BE2C (cell line): ENCODE data around the gene DMAC2.
A peak's percentile ranks its signal among the peaks of the same experiment; 100 is the strongest.

ENCODE experiments used
- DNase-seq: peaks from one replicate; pipeline ENCODE4 v3.0.0-alpha.2; 2020
- H3K27me3 ChIP-seq: fragments of 250-450 bp; sonication (Bioruptor Pico); 2 replicates; pipeline ENCODE4 v1.5.1; 2020; ENCODE audit warnings: mild to moderate bottlenecking
- H3K36me3 ChIP-seq: fragments of 250-450 bp; sonication (Bioruptor Pico); 2 replicates; pipeline ENCODE4 v1.5.1; 2020; ENCODE audit warnings: mild to moderate bottlenecking
- H3K4me1 ChIP-seq: fragments of 250-450 bp; sonication (Bioruptor Pico); 2 replicates; pipeline ENCODE4 v1.5.1; 2020
- H3K4me3 ChIP-seq: 2 replicates; pipeline ENCODE4 v1.5.1; 2011; ENCODE audit warnings: low read depth, low read length
- H3K9me3 ChIP-seq: fragments of 250-450 bp; sonication (Bioruptor Pico); 2 replicates; pipeline ENCODE4 v1.5.1; 2020
- TF ChIP-seq, protein P1 (sequence below): IDR thresholded peaks from 2 replicates; pipeline ENCODE4 v1.5.1; 2012; ENCODE audit warnings: mild to moderate bottlenecking, low read depth, low read length

DMAC2 gene

DNA sequence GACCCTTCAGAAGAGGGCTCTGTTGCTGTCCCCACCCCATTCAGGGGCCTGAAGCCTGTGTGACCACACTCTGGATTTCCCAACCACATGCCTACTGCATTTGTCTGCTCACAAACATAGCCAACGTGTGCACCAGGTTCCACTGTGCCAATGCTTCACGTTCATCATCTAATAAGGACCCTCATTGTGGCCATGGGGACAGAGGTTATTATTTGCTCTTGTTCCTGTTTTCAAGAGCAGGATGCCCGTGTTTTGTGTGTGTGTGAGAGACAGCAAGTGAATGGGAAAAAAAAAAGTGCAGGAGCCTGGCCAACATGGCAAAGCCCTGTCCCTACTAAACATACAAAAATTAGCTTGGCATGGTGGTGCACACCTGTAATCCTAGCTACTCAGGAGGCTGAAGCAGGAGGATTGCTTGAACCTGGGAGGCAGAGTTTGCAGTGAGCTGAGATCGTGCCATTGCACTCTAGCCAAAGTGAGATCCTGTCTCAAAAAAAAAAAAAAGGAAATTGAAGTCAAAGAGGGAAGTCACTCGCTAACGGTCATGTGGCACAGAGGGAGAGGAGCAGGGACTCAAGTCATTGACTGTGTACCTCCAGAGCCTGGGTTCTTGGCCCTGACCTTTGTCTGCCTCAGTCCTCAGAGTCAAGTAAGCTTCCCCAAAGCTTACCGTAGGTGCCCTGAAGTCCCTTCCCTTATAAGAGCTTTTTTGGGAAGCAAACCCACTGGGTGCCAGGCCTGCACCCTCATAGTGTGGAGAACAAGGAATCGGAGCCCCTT, 19.4 kb downstream of the DMAC2 start:
- TF ChIP-seq, protein P1, sequence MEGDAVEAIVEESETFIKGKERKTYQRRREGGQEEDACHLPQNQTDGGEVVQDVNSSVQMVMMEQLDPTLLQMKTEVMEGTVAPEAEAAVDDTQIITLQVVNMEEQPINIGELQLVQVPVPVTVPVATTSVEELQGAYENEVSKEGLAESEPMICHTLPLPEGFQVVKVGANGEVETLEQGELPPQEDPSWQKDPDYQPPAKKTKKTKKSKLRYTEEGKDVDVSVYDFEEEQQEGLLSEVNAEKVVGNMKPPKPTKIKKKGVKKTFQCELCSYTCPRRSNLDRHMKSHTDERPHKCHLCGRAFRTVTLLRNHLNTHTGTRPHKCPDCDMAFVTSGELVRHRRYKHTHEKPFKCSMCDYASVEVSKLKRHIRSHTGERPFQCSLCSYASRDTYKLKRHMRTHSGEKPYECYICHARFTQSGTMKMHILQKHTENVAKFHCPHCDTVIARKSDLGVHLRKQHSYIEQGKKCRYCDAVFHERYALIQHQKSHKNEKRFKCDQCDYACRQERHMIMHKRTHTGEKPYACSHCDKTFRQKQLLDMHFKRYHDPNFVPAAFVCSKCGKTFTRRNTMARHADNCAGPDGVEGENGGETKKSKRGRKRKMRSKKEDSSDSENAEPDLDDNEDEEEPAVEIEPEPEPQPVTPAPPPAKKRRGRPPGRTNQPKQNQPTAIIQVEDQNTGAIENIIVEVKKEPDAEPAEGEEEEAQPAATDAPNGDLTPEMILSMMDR = no peak
- no peak overlapping the region for H3K4me3 ChIP-seq
- no peaks in the 10 kb centered on the region; the same call in 1 of the 2 replicates for H3K4me1 ChIP-seq
- no peaks in the 10 kb centered on the region for H3K9me3 ChIP-seq
- no peaks in the 10 kb centered on the region for H3K27me3 ChIP-seq
- DNase-seq = no peak
- peaks cover 34% of the 10 kb centered on the region for H3K36me3 ChIP-seq

DNA sequence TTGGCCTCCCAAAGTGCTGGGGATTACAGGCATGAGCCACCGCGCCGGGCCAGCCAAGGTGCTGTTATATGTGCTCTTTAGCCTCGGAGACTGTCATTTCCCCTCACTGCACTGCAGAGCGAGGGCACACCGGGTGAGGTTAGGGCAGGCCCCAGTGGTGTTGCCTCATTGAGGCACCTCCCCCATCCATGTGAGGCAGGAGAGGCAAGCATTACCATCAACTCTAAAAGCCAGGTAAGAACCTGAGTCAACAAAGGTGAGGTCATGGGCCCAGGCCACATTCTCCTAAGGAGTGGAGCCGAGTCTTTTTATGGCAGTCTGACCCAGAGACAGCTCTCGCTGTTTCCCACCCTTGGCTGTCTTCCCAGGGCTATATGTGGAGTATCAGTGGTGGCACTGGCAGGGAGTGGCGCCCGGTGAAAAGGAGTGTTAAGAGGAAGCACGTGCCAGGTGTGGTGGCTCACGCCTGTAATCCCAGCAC, 23.5 kb downstream of the DMAC2 start:
- H3K9me3 ChIP-seq = no peaks in the 10 kb centered on the region
- no peak for DNase-seq
- H3K4me3 ChIP-seq = no peak overlapping the region
- H3K36me3 ChIP-seq = peaks cover 49% of the 10 kb centered on the region
- H3K4me1 ChIP-seq = peaks cover 11% of the 10 kb centered on the region
- H3K27me3 ChIP-seq = no peaks in the 10 kb centered on the region
- TF ChIP-seq, protein P1 = no peak

DNA sequence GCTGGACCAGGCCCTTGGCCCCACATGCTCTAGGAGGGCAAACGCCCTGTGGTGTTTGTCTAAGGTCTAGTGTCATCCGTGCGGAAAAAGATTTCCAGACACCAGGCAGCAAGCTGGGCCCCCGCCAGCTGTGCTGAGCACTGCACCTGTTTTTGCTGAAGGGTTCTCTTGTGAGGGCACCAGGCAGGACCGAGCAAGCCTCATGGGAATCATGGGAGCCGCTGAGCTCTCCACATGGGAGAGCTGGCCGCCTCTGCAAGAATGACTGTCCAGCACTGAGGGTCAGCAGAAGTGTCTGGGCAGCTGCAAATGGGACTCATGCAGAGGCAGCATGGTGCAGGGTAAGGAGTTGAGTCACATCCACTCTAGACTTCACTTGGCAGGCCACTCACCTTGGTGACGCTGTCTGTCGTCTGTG, 24.5 kb downstream of the DMAC2 start:
- TF ChIP-seq, protein P1 = no peak
- Histone ChIP-seq H3K27me3 (no peaks in the 10 kb centered on the region), H3K4me1 (peaks cover 12% of the 10 kb centered on the region), H3K9me3 (no peaks in the 10 kb centered on the region), H3K4me3 (no peak overlapping the region), H3K36me3 (peaks cover 51% of the 10 kb centered on the region)
- peak; percentile 67 for DNase-seq

DNA sequence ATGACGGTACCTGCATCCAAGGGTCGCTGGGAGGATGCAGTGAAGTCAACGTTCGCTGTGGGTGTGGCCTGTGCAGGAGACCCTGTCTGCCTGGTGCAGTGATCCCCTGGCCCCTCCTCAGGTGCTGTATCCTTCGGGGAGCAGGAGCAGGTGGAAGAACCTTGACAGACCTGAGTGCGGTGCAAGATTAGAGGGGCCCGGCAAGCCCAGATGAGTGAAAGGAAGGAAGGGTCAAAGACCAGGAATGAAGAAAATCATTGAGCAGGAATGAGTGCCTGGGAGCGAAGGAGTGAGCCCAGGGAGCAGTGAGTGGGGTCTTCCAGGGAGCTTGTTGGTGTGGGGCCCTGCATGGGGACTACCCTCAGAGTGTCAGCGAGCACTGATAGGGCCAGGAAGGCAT, 25.3 kb downstream of the DMAC2 start:
- H3K9me3 ChIP-seq = no peaks in the 10 kb centered on the region
- H3K4me3 ChIP-seq = no peak overlapping the region
- H3K4me1 ChIP-seq = peaks cover 12% of the 10 kb centered on the region
- H3K36me3 ChIP-seq = peaks cover 46% of the 10 kb centered on the region
- H3K27me3 ChIP-seq = no peaks in the 10 kb centered on the region
- TF ChIP-seq, protein P1 = no peak
- no peak for DNase-seq

DNA sequence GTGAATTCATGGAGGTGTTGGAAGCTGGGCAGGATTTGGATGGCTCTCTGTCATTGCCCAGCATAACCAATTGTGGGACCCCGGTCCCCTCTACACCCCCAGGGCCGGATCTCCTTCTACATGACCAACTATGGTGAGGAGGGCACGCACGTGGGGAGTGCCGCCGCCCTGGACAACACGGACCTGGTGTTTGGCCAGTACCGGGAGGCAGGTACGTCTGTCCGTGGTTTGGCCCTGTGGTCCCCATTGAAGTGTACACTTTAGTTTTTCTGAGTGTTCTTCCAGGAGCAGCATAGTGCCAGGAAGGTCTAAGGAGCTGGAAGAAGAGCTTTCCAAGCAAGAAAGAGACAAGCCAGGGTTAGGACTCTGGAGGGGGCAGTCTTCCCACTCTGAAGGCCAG, 25.8 kb downstream of the DMAC2 start:
- Histone ChIP-seq H3K4me1 (peaks cover 12% of the 10 kb centered on the region), H3K27me3 (no peaks in the 10 kb centered on the region), H3K9me3 (no peaks in the 10 kb centered on the region), H3K36me3 (peaks cover 41% of the 10 kb centered on the region), H3K4me3 (no peak overlapping the region)
- TF ChIP-seq, protein P1 = no peak
- DNase-seq = no peak

DNA sequence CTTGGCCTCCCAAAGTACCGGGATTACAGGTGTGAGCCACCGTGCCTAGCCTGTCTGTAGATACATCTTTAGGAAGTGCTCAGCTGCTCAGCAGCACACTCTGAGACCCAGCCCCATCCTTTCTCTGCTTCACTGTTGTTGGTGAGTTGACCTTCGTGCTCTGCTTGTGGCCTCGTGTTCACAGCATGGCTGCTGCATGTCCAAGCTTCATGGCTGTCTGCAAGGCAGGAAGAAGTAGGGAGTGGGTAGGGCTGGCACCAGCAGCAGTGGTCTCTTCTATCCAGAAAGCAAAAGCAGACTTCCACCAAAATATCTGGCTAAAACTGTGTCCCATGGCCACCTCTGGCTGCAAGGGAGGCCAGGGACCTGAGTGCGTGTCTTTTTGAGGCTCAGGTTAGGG, 26.8 kb downstream of the DMAC2 start:
- TF ChIP-seq, protein P1 = no peak

More for the DNA sequence above, 26.8 kb downstream of the DMAC2 start:
- peaks cover 39% of the 10 kb centered on the region for H3K36me3 ChIP-seq
- DNase-seq = no peak
- H3K4me1 ChIP-seq = peaks cover 12% of the 10 kb centered on the region
- no peak overlapping the region for H3K4me3 ChIP-seq
- H3K27me3 ChIP-seq = no peaks in the 10 kb centered on the region
- H3K9me3 ChIP-seq = no peaks in the 10 kb centered on the region
